Right cardiac atrium (tissue), 5 donors: ENCODE measurements around the gene WWTR1. TPM values are rescaled to one million over a fixed set of nuclear protein-coding genes. Genes with fewer than 3 reads are reported as not detected.
A peak's percentile ranks its signal among the peaks of the same experiment; 100 is the strongest.

Experiments used
- ATAC-seq, 2 donors: fragments of 200-7000 bp; cut with Tn5 transposase; one replicate each; pipeline versions ENCODE4 v1.8.0 to v1.9.1; 2020; ENCODE audit warnings: moderate library complexity in 2 of 2, mild to moderate bottlenecking in 1 of 2
- DNase-seq, 3 donors: peaks; one replicate each; pipeline ENCODE4 v3.0.0-alpha.2; 2020
- H3K27ac ChIP-seq: one replicate; pipeline ENCODE4 v1.5.1; 2013; ENCODE audit warnings: mild to moderate bottlenecking, low read length, control low read depth, moderate library complexity
- H3K27me3 ChIP-seq: one replicate; pipeline ENCODE4 v1.6.1; 2013; ENCODE audit not compliant: control insufficient read depth, insufficient read depth
- H3K4me1 ChIP-seq: one replicate; pipeline ENCODE4 v1.6.1; 2013; ENCODE audit warnings: low read length; ENCODE audit not compliant: control insufficient read depth, insufficient read depth
- H3K4me3 ChIP-seq: one replicate; pipeline ENCODE4 v1.5.1; 2013; ENCODE audit warnings: low read length, control low read depth
- H3K9me3 ChIP-seq: one replicate; pipeline ENCODE4 v1.6.1; 2013; ENCODE audit warnings: low read length; ENCODE audit not compliant: control insufficient read depth
- WGBS: extraction: QIAGEN DNeasy Blood & Tissue Kit; methylation state at CpG from one replicate; pipeline ENCODE4 v1.1.7; 2013; 5-methylcytosine and 5-hydroxymethylcytosine counted together
- intact Hi-C, 4 donors: fragments of 100-400 bp; cut with DNase I; formaldehyde crosslinking; loops; one replicate each; pipeline versions ENCODE4 v1.11.0 to v1.14.0; 2022 to 2023
- polyA plus RNA-seq: library from polyadenylated mRNA; stranded (reverse); fragments of 200-250 nt; gene quantifications from one replicate; pipeline ENCODE4 v1.2.3, GENCODE V29; 2013
- total RNA-seq, 4 donors: library from RNA; stranded (reverse); fragmentation: NEBNext Ultra II Directional; extraction: Animal tissue kit (Norgen Biotek cat#: 25700); gene quantifications; one replicate each; pipeline ENCODE4 v1.2.1, GENCODE V29; 2021
- donor health status: healthy with polysubstance abuse.
- donor health status: DM: no; HTN: yes; CAD: no.
- donor health status: DM: no; HTN: no; CAD: no.
- donor health status: DM: no; HTN: yes; CAD: no; lungs with severe emphysema.
- donor health status: DM: yes; HTN: yes; CAD: no.

Gene WWTR1
- total and polyA plus RNA-seq, 5 donors = 23.0 to 99.2 (median 51.1) TPM

- ATAC-seq = no peak
- intact Hi-C loops = no loop called here
- 92% methylated on average over 7 of the region's 7 CpGs for WGBS
These were observed 20.6 kb upstream of the WWTR1 start for GRCh38 chr3:149678351-149678950.

DNA sequence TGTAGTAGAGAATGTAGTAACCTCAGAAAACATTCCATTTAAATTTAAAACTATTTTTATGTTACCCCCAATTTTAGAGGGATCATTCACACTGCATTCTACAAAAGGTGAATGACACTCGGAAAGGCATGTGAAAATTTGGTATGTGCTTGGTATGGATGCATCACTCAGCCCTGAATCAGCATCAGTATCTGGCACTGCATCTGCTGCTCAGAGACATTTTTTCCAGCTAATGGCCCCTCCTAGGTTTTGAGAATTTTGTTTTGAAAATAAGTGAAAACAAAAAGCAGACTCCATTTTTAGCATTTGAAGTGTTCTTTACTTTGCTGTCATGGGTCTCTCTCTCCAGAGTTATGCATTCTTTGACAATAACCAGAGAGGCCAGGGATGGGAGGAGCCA lies 15.6 kb upstream of the WWTR1 start:
- no peak overlapping the region for H3K4me3 ChIP-seq
- no peaks in the 10 kb centered on the region for H3K9me3 ChIP-seq
- DNase-seq (no peak), ATAC-seq (no peak)
- intact Hi-C loops = no loop called here
- 95% methylated on average over 1 of the region's 1 CpG for WGBS
- H3K4me1 ChIP-seq = no peaks in the 10 kb centered on the region
- no peak overlapping the region for H3K27ac ChIP-seq
- H3K27me3 ChIP-seq = no peaks in the 10 kb centered on the region

More at GRCh38 chr3:149678351-149678950, 20.6 kb upstream of the WWTR1 start:
- Histone ChIP-seq H3K27me3 (no peaks in the 10 kb centered on the region), H3K27ac (no peak overlapping the region), H3K4me3 (no peak overlapping the region), H3K4me1 (no peaks in the 10 kb centered on the region), H3K9me3 (no peaks in the 10 kb centered on the region)
- no peak for DNase-seq

GRCh38 chr3:149670742-149671492 lies 13.1 kb upstream of the WWTR1 start:
- no peaks in the 10 kb centered on the region for H3K27me3 ChIP-seq
- H3K4me1 ChIP-seq = no peaks in the 10 kb centered on the region
- 71% methylated on average over 10 of the region's 10 CpGs for WGBS
- no peaks in the 10 kb centered on the region for H3K9me3 ChIP-seq
- no peak overlapping the region for H3K4me3 ChIP-seq
- ATAC-seq = no peak
- intact Hi-C loops = no loop called here
- DNase-seq = no peak
- H3K27ac ChIP-seq = no peak overlapping the region

- WGBS = 74% methylated on average over 2 of the region's 2 CpGs
- H3K4me1 ChIP-seq = no peaks in the 10 kb centered on the region
- intact Hi-C loops = loop anchor here in 1 of 4 donors (10.0 kb wide), 1 partner anchor 47 kb away; no protein-coding TSS in a partner anchor
- H3K27ac ChIP-seq = no peak overlapping the region
- no peak overlapping the region for H3K4me3 ChIP-seq
- no peaks in the 10 kb centered on the region for H3K9me3 ChIP-seq
- H3K27me3 ChIP-seq = no peaks in the 10 kb centered on the region
- no peak for DNase-seq
- no peak for ATAC-seq
These were observed 9.8 kb upstream of the WWTR1 start for GRCh38 chr3:149667576-149667975.

DNA sequence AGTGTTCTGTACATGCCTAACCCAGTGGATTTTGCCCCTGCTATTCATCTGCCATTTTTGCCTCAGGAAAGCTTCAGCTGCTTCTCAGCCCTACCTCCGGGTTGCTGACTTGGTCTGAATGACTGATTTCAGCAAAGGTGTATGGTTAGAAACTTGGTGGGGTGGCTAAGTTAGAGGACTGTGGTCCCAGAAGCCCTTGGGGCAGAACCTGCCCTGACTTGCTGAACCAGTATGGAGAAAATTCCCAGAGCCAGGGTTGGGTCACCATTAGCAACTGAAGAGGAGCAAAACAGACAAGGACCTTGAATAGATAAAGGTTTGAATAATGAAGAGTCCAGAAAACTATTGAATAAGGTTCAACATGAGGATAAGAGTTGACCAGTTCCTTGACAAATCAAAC lies 6.1 kb upstream of the WWTR1 start:
- Histone ChIP-seq H3K27ac (no peak overlapping the region), H3K27me3 (no peaks in the 10 kb centered on the region), H3K4me3 (no peak overlapping the region), H3K9me3 (no peaks in the 10 kb centered on the region), H3K4me1 (no peaks in the 10 kb centered on the region)
- ATAC-seq (no peak), DNase-seq (no peak)
- 93% methylated on average over 1 of the region's 1 CpG for WGBS
- intact Hi-C loops = loop anchor here in 1 of 4 donors (10.0 kb wide), 1 partner anchor 51 kb away; no protein-coding TSS in a partner anchor

DNA sequence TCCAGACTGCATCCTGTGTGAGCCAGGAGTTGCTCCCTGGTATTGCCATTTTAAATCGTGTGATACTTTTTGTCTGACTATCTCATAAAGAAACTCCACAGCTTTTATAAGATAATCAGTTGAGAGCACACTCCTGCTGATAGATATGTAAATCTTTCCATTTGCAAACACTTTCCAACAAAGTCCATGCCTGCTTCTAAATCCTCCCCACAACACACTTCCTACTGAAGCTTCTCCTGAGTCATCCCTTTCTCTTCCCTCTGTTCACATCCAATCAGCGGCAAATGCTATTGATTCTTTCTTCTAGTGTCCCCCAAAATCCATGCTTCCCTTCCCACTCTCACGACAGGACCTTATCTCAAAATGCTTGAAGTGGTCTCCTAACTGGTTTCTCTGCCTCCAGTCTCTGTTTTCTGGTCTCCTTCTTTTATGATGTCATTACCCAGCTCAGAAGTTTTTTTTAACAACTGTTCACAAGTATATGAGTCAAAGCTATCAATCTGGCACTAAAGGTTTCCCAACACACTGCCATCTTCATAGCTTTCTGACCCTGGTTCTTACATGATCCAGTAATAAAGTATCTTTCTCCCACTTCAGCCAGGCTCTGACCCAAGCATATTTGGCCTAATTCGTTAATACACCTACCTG lies 4.5 kb upstream of the WWTR1 start:
- DNase-seq (no peak), ATAC-seq (no peak)
- no peaks in the 10 kb centered on the region for H3K27me3 ChIP-seq
- no peak overlapping the region for H3K4me3 ChIP-seq
- H3K9me3 ChIP-seq = no peaks in the 10 kb centered on the region
- intact Hi-C loops = loop anchor here in 1 of 4 donors (10.0 kb wide), 1 partner anchor 52 kb away; no protein-coding TSS in a partner anchor
- H3K27ac ChIP-seq = no peak overlapping the region
- 84% methylated on average over 4 of the region's 4 CpGs for WGBS
- H3K4me1 ChIP-seq = no peaks in the 10 kb centered on the region

- no peak overlapping the region for H3K4me3 ChIP-seq
- intact Hi-C loops = loop anchor here in 1 of 4 donors (10.0 kb wide), 1 partner anchor 54 kb away; no protein-coding TSS in a partner anchor
- H3K27ac ChIP-seq = no peak overlapping the region
These were observed 2.6 kb upstream of the WWTR1 start for GRCh38 chr3:149660462-149660861.

GRCh38 chr3:149658744-149659497 lies 1.1 kb upstream of the WWTR1 start:
- Histone ChIP-seq H3K9me3 (no peaks in the 10 kb centered on the region), H3K27ac (peak overlapping the region; percentile 84), H3K27me3 (no peaks in the 10 kb centered on the region), H3K4me3 (peak overlapping the region; percentile 48), H3K4me1 (no peaks in the 10 kb centered on the region)
- intact Hi-C loops = loop anchor here in 3 of 4 donors (5.0 to 10.0 kb wide), 4 partner anchors 84 to 127 kb away; no protein-coding TSS in a partner anchor
- ATAC-seq = peak; percentile 34 to 40
- peak in 2 of 3 donors; percentile 37 to 72 for DNase-seq
- 28% methylated on average over 24 of the region's 24 CpGs for WGBS

More at GRCh38 chr3:149660462-149660861, 2.6 kb upstream of the WWTR1 start:
- no peak for ATAC-seq
- Histone ChIP-seq H3K9me3 (no peaks in the 10 kb centered on the region), H3K27me3 (no peaks in the 10 kb centered on the region), H3K4me1 (no peaks in the 10 kb centered on the region)
- 73% methylated on average over 1 of the region's 1 CpG for WGBS
- DNase-seq = no peak

GRCh38 chr3:149657321-149657925 lies 402 bp downstream of the WWTR1 start:
- H3K9me3 ChIP-seq = no peaks in the 10 kb centered on the region
- ATAC-seq (peak; percentile 52 to 60), DNase-seq (peak in 1 of 3 donors; percentile 85)
- intact Hi-C loops = loop anchor here in 3 of 4 donors (5.0 to 10.0 kb wide), 4 partner anchors 83 to 125 kb away; no protein-coding TSS in a partner anchor
- peak overlapping the region; percentile 84 for H3K27ac ChIP-seq
- WGBS = under 1% methylated on average over 41 of the region's 41 CpGs
- H3K27me3 ChIP-seq = no peaks in the 10 kb centered on the region
- H3K4me3 ChIP-seq = peak overlapping the region; percentile 48
- H3K4me1 ChIP-seq = no peaks in the 10 kb centered on the region
